Epithelial cell of esophagus (primary cell): ENCODE data around the gene MATK.
"Not testable (repeated sequence)": the region's sequence is repeated elsewhere in the genome, so short reads cannot be mapped to it uniquely, and the experiment has no call there.

ENCODE experiments used
- DNase-seq: peaks from one replicate; pipeline ENCODE4 v3.0.0; 2010; ENCODE audit warnings: low read depth
- H3K4me3 ChIP-seq: 2 replicates; pipeline ENCODE4 v1.5.1; 2011; ENCODE audit warnings: mild to moderate bottlenecking, low read length, control low read depth
- CTCF ChIP-seq: IDR thresholded peaks from 2 replicates; pipeline ENCODE4 v1.5.1; 2011; ENCODE audit warnings: low read depth, mild to moderate bottlenecking, low read length, control low read depth, inconsistent platforms; ENCODE audit not compliant: insufficient read depth; ENCODE audit errors: missing control alignments

The MATK gene

GRCh38 chr19:3821857-3822364, 35.7 kb upstream of the MATK start:
- TF ChIP-seq CTCF: peak; percentile 52
- no peak for DNase-seq
- H3K4me3 ChIP-seq: no peak overlapping the region

DNA sequence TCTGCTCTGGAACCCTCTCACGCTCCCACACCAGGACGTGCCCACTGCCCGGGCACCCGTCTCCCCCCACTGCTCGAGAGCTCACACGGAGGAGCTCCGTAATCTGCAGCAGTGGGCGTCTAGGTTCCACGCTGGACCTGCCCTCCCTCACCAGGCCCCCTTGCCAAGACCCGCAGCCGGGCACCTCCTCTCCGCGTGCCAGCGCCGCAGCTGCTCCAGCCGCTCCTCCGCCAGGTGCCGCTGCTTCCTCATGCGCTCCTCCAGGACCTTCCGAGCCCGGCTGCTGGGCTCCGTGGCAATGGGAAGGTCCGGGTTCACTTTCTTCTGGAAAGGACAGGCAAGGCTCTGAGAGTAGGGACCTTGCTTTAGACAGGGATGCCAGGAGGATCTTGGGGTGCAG, 35.0 kb upstream of the MATK start:
- no peak for DNase-seq
- TF ChIP-seq CTCF: no peak
- H3K4me3 ChIP-seq: no peak overlapping the region

- DNase-seq: no peak
- no peak overlapping the region for H3K4me3 ChIP-seq
- no peak for TF ChIP-seq CTCF
Measured at GRCh38 chr19:3819989-3820388, 33.8 kb upstream of the MATK start.

GRCh38 chr19:3818918-3819317, 32.7 kb upstream of the MATK start:
- H3K4me3 ChIP-seq: no peak overlapping the region
- no peak for TF ChIP-seq CTCF
- no peak for DNase-seq

- peak; percentile 58 for DNase-seq
- no peak for TF ChIP-seq CTCF
- H3K4me3 ChIP-seq: no peak overlapping the region
Measured at GRCh38 chr19:3818466-3818865, 32.3 kb upstream of the MATK start.

DNA sequence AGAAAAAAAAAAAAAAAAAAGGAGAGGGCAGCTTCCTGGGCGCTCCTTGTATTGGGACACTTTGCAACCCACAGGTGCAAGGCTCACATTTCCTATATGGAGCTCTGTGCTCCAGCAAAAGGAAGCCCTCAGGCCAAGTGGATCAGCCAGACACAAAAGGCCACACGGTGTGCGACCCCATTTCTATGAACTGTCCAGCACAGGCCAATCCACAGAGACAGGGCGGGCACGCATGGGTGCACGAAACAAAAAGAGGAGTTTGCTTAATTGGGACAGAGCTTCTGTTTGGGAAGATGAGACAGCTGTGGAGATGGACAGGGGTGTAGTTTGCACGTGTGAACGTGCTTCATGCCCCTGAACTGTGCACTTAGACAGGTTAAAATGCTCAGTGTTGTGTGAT, 31.6 kb upstream of the MATK start:
- no peak overlapping the region for H3K4me3 ChIP-seq
- no peak for DNase-seq
- no peak for TF ChIP-seq CTCF

GRCh38 chr19:3816566-3817218, 30.5 kb upstream of the MATK start:
- no peak overlapping the region for H3K4me3 ChIP-seq
- no peak for TF ChIP-seq CTCF
- no peak for DNase-seq

GRCh38 chr19:3816148-3816547, 30.0 kb upstream of the MATK start:
- H3K4me3 ChIP-seq, DNase-seq: not testable (repeated sequence)
